ENCODE results near the gene MINK1. TPM values are rescaled to one million over a fixed set of nuclear protein-coding genes. Genes with fewer than 3 reads are reported as not detected.

Gene MINK1
- 10 to 100 TPM; 49.3 to 75.6 (median 59.3) TPM for polyA plus RNA-seq (ENCODE audit: insufficient read length in 4 of 4)

DNA sequence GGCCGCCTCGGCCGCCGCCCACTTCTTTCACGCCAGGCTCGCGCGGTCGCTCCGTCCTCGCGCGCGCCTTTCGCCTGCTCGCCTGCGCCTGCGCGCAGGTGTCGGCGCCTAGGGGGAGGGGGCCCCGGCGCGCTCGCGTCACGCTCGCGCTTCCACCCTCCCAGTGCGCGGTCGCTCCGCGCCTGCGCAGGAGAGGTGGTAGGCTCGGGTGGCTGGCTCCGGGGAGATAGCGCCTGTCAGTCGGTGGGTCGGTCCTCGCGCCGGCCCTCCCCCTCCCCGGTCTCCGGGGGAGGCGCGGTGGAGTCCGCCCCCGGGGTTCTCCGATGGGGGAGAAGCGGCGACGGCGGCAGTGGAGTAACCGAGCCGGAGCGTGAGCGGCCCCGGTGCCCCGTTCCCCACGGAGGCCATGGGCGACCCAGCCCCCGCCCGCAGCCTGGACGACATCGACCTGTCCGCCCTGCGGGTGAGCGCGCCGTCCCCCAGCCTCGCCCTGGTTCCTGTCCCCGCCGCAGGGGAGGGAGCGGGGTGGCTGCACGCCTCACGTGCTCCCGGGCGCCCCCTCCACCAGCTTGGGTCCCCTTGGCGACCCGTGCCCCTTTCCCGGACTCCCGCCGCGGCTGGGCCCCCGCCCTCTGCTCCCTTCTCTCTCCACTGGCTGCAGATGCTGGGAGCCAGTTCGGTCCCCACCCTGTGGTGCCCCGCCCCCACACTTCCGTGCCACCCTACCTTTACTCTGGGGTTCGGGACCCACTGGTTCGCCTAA is at the start of gene MINK1:
MINK1 (plus strand) TSS at position 163 of the 763 bp plus-strand sequence; CDS start at position 407, 244 bp downstream.
- peak; percentile 89 to 93 (median 91) for DNase-seq (ENCODE audit: low read depth in 4 of 4, low spot score in 3 of 4)

DNA sequence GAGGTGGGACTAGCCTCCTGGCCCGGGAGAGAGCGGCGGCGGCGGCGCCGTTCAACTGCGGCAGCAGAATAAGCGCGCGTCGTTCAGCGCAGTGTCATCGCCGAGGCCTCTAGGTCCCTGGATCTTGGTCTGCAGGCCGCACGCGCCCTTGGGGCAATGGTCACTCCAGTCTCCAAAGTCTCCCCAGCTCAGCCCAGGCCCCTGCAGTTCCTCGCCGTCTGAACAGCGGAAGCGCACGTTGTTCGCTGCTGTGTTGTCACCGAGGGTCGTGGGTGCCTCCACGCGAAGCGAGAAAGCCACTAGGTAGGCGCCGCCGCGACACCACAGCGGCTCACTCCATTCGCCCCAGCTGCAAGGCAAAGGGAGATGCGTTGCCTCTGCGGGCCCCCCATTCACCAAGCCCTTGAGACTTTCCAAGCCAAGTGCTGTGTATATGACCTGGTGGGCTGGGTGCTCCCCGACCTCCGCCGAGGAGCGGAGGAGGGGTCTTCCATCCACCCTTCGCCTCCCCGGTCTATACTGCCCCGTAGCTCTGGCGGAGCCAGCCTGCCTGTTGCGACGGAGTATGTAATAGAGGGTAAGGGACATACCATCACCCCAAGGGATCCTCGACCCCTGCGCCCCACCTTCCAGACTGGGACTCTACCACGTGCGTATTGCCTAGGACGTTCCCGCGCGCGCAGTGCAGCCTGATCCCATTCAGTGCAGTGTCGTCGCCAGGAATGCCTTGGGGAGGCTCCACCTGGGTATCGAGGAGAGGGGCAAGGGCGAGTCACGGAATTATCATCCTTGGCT is 47.6 kb upstream of the MINK1 start:
- no peak for DNase-seq (ENCODE audit: low read depth in 4 of 4, low spot score in 3 of 4)

DNA sequence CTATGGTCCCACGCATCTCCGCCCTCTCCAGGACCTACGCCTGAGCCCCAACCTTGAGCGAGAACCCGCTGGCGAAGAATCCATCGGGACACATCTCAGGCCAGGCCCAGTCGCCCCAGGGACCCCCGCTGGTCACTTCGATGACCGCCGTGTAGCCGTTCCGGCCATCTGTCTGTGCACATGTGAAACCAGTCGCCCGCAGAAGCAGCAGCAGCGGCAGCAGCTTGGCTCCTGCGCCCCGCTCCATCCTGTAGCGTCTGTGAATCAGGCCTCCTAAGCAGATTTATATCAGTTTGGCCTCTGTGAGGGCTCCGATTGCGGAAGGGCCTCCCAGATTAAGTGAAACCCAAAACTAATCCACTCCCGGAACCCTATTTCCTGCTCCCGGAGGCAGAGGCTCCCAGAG is 47.0 kb upstream of the MINK1 start, which contains the start of gene VMO1:
VMO1 (minus strand) TSS at position 259 of the 406 bp plus-strand sequence; CDS start at position 247, 12 bp downstream.
- no peak for DNase-seq (ENCODE audit: low read depth in 4 of 4, low spot score in 3 of 4)

DNA sequence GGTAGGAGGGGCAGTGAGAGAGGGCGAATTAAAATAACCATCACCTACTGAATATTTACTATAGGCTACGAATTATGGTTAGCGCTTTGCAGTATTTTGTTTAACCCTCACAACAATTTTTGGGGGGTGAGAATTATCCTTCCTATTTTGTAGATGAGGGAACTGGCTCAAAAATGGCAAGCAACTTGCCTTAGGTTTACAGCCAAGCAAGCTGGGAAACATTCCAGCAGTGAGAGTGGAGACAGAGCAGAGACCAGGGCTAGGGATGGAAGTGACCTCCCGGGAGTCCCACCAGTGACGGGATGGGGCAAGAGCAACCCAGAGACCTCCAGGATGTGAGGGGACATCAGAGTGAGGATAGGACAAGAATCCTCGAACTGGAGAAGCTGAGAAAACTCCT is 46.6 kb upstream of the MINK1 start:
- DNase-seq (ENCODE audit: low read depth in 4 of 4, low spot score in 3 of 4) = no peak

DNA sequence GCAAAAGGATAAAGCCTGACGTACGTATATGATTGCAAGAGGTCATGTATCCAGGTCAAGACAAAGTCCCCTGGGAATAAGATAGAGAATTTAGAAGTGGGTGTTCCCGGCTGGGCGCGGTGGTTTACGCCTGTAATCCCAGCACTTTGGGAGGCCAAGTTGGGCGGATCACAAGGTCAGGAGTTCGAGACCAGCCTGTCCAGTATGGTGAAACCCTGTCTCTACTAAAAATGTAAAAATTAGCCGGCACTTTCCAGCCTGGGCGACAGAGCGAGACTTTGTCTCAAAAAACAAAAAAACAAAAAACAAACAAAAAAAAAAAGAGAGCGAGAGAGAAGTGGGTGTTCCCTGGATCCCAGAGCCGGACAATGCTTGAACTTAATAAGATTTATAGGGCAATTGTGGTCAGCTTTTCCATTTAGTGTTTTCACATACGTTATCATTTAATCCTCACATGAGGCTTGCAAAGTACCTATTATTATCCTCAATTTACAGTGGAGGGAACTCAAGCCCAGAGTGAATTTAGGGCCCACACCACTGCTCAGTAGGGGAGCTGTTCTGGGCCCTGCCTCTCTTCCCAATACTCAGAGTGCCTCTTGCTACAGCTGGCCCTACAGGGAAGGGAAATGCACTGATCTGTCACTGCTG is 44.9 kb upstream of the MINK1 start:
- DNase-seq (ENCODE audit: low read depth in 4 of 4, low spot score in 3 of 4) = no peak

DNA sequence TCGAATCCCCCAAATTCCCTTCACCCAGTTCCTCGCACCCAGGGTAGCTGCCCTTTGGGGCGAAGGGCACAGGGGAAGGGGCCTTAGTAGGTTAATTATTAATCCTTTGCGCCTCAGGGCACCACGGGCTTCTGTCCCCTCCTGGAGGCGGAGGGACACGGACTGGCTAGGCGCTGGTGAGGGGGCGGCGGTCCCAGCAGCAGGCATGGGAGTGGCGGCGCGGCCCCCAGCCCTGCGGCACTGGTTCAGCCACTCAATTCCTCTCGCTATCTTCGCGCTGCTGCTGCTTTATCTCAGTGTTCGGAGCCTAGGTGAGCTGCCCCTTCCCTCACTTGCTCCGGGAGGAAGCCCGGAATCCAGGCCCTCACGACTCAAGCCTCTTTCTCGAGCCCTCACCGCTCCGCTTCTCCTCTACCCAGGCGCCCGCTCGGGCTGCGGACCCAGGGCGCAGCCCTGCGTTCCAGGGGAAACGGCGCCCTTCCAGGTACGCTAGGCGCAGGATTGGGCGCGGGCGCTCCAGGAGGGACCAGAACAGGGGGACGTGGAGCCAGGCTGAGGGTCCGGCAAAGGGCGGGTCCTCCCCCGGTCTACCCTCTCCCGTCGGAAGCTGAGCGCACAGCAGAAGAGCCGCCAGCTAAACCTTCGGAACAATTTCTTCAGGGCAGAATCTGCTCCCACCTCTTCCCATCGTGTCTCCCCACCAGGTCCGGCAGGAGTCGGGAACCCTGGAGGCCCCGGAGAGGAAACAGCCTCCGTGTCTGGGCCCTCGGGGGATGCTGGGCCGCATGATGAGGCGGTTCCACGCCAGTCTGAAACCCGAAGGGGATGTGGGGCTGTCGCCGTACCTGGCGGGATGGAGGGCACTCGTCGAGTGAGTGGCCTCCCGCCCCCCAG is 44.1 kb upstream of the MINK1 start, which contains the start of gene GLTPD2:
GLTPD2 (plus strand) TSS at position 158 of the 894 bp plus-strand sequence; CDS start at position 206, 48 bp downstream.
- no peak for DNase-seq (ENCODE audit: low read depth in 4 of 4, low spot score in 3 of 4)

DNA sequence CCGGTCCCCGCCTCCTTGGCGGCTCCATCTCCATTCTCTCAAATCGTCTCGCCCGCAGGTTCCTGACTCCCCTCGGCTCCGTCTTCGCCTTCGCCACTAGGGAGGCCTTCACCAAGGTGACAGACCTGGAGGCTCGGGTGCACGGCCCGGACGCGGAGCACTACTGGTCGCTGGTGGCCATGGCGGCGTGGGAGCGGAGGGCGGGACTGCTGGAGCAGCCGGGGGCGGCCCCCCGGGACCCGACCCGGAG is 43.5 kb upstream of the MINK1 start:
- DNase-seq (ENCODE audit: low read depth in 4 of 4, low spot score in 3 of 4) = no peak

DNA sequence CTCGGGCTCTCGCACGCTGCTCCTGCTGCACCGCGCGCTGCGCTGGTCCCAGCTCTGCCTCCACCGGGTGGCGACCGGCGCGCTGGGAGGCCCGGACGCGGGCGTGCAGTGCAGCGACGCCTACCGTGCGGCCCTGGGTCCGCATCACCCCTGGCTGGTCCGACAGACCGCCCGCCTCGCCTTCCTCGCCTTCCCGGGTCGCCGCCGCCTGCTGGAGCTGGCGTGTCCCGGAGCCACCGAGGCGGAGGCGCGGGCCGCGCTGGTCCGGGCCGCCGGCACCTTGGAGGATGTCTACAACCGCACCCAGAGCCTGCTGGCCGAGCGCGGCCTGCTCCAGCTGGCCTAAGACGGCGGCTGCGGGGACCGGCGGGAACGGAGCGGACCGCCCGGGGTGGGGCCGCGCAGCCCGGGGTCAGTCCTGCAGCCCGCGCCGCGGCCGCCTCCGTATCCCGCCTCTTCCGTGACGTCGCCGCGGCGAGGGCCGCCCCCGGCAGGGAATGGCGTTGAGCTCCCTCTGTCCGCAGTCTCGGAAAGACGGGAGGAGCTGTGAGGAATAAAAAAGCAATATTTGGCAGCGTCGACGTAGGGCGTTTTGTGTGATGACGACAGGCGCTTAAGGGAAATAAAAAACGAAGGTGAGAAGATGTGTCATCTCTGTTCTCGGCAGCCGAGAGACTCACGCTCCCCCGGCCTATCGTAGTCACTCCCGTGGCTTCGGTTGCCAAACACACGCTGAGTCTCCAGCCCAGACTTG is 43.0 kb upstream of the MINK1 start:
- DNase-seq (ENCODE audit: low read depth in 4 of 4, low spot score in 3 of 4) = peak in 3 of 4 donors; percentile 65 to 70 (median 69)

DNA sequence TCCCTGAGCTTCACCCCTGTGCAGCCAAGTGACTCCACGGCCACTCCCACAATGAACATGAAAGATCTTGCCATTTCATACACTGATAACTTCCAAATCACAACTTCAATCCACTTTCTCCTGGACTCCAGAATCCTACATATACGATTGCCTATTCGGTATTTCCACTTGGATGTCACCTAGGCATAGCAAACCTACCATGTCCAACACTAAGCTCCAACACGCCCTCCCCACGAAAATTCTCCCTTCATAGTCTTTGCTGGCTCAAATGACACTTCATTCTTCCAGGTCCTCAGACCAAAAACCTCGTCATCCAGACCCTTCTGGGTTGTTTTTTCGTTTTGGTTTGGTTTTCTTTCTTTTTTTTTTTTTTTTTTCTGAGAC is 42.4 kb upstream of the MINK1 start:
- no peak for DNase-seq (ENCODE audit: low read depth in 4 of 4, low spot score in 3 of 4)

DNA sequence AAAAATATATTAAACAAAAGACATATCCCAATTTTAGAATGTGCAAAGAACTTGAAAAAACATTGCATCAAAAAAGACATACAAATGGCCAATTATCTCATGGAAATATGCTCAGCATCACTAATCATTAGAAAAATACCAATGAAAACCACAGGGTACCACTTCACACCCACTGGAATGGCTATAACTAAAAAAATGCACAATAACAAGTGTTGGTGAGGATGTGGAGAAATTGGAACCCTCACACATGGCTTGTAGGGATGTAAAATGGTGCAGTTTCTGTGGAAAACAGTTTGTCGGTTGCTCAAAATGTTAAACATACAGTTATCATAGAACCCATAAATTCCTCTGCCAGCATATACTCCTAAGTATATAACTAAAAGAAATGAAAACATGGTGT is 38.0 kb upstream of the MINK1 start:
- DNase-seq (ENCODE audit: low read depth in 4 of 4, low spot score in 3 of 4) = no peak

DNA sequence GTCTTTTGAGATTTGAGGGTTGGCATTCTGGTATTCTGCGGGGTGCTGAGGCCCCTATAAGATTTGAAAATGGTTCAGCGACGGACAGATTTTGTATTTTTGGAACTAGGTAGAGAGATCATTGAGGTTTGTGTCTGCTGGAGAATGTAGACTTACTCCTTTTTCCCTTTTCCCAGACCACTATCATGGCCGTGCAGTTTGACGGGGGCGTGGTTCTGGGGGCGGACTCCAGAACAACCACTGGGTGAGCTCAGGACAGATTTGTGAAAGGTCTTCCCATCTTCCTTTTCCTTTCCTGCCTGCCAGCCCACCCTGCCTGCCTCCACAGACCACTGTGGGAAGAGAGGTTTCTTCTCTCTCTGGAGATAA is 36.6 kb upstream of the MINK1 start:
- no peak for DNase-seq (ENCODE audit: low read depth in 4 of 4, low spot score in 3 of 4)

DNA sequence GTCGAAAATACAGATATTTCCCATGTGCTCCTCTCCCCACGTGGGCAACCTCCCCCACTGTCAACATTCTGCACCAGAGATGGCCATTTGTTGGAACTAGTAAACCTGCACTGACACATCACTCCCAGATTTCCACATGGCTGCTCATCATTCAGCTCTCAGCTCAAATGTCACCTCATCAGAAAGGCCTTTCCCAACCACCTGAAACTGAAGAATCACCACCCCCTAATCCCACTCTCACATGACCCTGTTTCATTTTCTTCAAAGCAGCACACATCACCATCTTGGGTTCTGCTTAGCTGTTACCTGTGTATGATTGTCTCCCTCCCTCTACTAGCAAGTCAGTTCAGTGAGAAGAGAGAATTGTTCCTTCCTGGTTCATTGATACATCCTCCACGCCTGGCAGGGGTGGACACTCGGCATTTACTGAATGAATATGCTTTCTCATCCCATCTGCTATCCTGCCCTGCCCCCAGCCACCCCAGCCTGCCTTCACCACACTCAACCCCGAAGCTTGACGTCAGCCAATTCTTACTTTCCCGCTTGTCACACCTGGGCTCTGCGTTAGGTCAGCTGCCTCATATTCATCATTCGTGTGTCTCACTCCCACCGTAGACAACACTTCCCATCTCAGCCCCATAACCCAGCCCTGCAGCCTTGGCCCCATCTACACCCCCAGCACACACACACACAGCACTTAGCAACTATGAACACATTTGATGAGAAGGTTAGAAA is 32.5 kb upstream of the MINK1 start:
- no peak for DNase-seq (ENCODE audit: low read depth in 4 of 4, low spot score in 3 of 4)

DNA sequence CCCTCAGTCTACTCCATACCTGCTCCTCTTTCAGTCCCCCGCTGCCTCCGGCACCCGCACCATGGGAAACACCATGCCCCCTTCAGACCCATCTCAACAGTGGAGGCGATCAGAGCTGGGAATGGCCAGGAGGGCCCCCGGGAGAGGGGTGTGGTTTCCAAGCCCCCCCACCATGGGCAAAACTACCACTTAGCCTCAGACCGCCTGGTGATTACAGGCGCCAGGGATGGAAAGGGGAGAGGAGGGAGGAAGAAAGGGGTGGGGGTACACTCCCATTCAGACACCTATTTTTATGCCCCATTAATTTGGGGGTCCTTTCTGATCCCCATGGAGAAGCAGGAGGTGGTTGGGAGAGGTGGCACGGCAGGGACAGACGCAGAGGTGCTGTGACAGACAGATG is 30.9 kb upstream of the MINK1 start, which contains the start of gene C17orf114:
C17orf114 (minus strand) TSS at position 101 of the 400 bp plus-strand sequence.
- no peak for DNase-seq (ENCODE audit: low read depth in 4 of 4, low spot score in 3 of 4)

DNA sequence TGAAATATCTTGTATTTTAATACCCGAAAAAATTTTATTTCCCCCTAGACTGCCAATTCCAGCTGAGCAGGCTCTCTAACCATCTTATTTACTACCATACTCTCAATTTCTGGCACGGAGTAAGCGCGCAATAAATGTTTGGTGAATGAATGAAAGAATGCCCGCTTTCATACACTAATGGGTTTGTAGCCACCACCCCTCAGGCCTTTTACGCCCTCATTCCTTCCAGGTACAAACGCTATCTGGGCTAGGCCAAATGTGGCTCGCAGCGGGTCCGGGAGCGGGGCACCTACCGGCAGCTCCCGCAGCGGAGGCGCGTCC is 26.7 kb upstream of the MINK1 start:
- DNase-seq (ENCODE audit: low read depth in 4 of 4, low spot score in 3 of 4) = no peak

DNA sequence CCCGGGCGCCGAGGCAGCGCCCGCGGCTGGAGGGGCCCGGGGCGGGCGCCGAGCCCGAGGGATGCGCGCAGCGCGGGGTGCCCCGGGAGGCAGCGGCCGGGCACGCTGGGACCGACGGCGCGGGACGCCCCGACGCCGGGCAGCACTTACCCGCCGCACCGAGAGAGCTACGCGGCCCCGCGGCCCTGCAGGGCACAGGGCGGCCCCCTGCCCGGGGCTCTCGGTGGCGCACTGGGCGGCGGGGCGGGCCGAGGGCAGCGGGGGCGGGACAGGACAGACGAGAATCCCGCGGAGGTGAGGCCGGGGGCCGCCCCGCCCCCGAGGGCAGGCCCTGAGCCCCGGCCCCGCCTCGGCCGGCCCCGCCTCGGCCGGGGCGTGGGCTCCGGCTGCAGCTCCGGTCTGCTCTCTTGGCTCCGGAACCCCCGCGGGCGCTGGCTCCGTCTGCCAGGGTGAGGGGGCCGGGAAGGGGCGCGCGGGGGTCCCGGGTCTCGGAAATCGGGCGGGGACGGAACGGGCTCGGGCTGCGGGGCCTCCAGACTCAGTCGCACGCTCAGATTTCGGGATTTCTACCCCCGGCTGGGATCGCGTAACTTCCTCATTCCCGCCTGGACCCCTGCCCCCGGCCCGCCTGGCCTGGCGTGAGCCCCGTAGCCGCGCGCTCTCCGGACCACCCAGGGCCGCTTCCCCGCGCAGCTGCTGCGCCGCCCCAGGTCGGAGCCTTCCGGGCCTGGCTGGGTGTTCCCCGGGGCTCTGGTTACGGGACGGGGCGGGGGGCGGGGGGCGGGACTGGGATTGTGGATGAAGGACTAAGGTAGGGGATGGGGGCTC is 26.1 kb upstream of the MINK1 start, which contains the start of gene PLD2:
PLD2 (plus strand) TSS at position 376 of the 828 bp plus-strand sequence. CDS start 621 bp downstream, outside the sequence.
- peak in 3 of 4 donors; percentile 64 to 74 (median 73) for DNase-seq (ENCODE audit: low read depth in 4 of 4, low spot score in 3 of 4)

DNA sequence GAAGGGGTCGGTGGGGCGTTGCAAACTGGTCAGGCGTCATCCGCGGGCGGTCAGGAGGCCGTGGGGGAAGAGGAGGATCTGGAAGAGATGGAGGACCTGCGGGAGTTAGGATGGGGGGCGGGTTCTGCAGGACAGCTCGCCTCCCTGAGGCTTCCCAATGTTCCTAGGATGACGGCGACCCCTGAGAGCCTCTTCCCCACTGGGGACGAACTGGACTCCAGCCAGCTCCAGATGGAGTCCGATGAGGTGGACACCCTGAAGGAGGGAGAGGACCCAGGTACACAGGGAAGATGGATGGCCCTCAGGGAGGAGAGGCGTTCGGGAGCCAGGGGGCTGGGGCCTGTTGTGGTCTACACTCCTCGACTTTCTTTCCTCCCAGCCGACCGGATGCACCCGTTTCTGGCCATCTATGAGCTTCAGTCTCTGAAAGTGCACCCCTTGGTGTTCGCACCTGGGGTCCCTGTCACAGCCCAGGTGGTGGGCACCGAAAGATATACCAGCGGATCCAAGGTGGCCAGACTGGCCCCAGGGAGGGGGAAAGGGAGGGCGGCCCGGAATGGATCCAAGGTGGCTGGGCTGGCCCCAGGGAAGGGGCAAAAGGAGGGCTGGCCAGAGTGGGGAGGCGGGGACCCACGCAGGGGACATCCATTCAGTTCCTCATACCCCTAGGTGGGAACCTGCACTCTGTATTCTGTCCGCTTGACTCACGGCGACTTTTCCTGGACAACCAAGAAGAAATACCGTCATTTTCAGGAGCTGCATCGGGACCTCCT is 25.3 kb upstream of the MINK1 start:
- no peak for DNase-seq (ENCODE audit: low read depth in 4 of 4, low spot score in 3 of 4)

DNA sequence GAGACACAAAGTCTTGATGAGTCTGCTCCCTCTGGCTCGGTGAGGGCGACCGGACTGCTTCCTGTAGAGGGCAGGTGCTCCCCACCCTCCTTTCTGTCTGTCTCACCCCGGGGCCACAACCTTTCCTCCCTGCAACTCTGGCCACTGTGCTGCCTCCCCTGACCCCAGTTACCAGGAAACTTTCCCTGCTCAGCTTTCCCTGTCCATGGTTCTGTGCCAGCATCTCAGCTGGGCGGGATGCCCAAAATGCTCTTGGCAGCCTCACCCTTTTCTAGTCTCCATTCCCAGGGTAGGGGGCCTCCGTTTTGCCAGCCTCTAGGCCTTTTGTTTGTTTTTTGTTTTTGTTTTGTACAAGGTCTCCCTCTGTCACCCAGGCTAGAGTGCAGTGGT is 24.8 kb upstream of the MINK1 start:
- DNase-seq (ENCODE audit: low read depth in 4 of 4, low spot score in 3 of 4) = no peak
